ENCODE data around the gene GALNTL6. TPM values are rescaled to one million over a fixed set of nuclear protein-coding genes. Genes with fewer than 3 reads are reported as not detected.

The GALNTL6 gene
- total RNA-seq, 4 donors from 2014 or later, result 0.67 to 0.70 TPM; not detected in 2

DNA sequence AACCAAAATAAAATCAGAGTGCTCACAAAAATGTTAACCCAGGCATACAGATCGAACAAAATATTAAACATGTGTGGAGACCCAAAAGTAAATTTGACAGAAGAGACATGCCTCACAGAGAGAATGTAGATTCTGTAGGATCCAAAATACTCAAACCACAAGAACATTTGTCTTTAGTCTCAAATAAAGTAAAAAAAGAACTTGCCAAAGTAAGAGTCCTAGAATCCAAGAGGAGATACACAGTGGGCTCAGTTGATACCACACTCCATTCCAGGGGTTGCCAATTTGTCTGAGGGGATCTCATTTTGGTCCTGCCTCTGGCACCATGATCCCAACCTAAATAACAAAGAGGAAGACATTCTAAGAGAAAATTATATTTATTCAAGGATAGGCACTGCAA, 316.4 kb downstream of the GALNTL6 start:
- Histone ChIP-seq H3K27ac (no peak overlapping the region), H3K4me1 (no peaks in the 10 kb centered on the region), H3K36me3 (no peaks in the 10 kb centered on the region), H3K27me3 (no peaks in the 10 kb centered on the region), H3K4me3 (no peak overlapping the region), H3K9me3 (no peaks in the 10 kb centered on the region)
- no peak for DNase-seq
- TF ChIP-seq, protein P1, sequence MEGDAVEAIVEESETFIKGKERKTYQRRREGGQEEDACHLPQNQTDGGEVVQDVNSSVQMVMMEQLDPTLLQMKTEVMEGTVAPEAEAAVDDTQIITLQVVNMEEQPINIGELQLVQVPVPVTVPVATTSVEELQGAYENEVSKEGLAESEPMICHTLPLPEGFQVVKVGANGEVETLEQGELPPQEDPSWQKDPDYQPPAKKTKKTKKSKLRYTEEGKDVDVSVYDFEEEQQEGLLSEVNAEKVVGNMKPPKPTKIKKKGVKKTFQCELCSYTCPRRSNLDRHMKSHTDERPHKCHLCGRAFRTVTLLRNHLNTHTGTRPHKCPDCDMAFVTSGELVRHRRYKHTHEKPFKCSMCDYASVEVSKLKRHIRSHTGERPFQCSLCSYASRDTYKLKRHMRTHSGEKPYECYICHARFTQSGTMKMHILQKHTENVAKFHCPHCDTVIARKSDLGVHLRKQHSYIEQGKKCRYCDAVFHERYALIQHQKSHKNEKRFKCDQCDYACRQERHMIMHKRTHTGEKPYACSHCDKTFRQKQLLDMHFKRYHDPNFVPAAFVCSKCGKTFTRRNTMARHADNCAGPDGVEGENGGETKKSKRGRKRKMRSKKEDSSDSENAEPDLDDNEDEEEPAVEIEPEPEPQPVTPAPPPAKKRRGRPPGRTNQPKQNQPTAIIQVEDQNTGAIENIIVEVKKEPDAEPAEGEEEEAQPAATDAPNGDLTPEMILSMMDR (IDR thresholded peaks at IDR 0.05), result no peak
- no peak for TF ChIP-seq POLR2A (IDR thresholded peaks at IDR 0.05)

DNA sequence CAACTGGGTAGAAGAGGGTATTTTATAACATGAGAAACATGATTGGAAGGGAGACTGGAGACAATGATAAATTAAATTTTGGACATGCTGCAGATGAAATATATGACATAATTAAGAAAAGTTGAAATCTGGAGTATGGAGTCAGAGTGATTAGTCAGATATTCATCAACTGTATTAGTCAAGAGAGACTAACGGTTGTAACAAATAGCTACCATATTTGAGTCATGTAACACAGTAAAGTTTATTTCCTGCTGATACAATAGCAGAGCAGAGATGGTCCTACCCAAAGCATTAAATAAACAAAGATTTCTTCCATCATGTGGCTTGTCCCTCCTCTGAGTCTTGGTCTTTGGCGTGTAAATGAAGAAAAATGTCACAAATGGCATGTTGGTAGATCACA, 321.3 kb downstream of the GALNTL6 start:
- no peak for DNase-seq
- no peaks in the 10 kb centered on the region for H3K27me3 ChIP-seq
- no peak overlapping the region for H3K4me3 ChIP-seq
- TF ChIP-seq, protein P1 (IDR thresholded peaks at IDR 0.05), result no peak
- TF ChIP-seq POLR2A (IDR thresholded peaks at IDR 0.05), result no peak
- no peak overlapping the region for H3K27ac ChIP-seq
- H3K36me3 ChIP-seq, result no peaks in the 10 kb centered on the region
- no peaks in the 10 kb centered on the region for H3K4me1 ChIP-seq
- no peaks in the 10 kb centered on the region for H3K9me3 ChIP-seq

- H3K4me3 ChIP-seq, result no peak overlapping the region
- TF ChIP-seq POLR2A (IDR thresholded peaks at IDR 0.05), result no peak
- TF ChIP-seq, protein P1 (IDR thresholded peaks at IDR 0.05), result no peak
- no peaks in the 10 kb centered on the region for H3K27me3 ChIP-seq
- H3K9me3 ChIP-seq, result no peaks in the 10 kb centered on the region
- no peaks in the 10 kb centered on the region for H3K4me1 ChIP-seq
- DNase-seq, result no peak
- no peaks in the 10 kb centered on the region for H3K36me3 ChIP-seq
- H3K27ac ChIP-seq, result no peak overlapping the region
Measured at GRCh38 chr4:172141025-172141424, 327.8 kb downstream of the GALNTL6 start.

- no peak for DNase-seq
- Histone ChIP-seq H3K4me3 (no peak overlapping the region), H3K9me3 (no peaks in the 10 kb centered on the region), H3K27ac (no peak overlapping the region), H3K4me1 (no peaks in the 10 kb centered on the region), H3K27me3 (no peaks in the 10 kb centered on the region), H3K36me3 (no peaks in the 10 kb centered on the region)
- TF ChIP-seq POLR2A (IDR thresholded peaks at IDR 0.05), result no peak
- TF ChIP-seq, protein P1 (IDR thresholded peaks at IDR 0.05), result no peak
Measured at GRCh38 chr4:172142281-172142741, 329.1 kb downstream of the GALNTL6 start.

DNA sequence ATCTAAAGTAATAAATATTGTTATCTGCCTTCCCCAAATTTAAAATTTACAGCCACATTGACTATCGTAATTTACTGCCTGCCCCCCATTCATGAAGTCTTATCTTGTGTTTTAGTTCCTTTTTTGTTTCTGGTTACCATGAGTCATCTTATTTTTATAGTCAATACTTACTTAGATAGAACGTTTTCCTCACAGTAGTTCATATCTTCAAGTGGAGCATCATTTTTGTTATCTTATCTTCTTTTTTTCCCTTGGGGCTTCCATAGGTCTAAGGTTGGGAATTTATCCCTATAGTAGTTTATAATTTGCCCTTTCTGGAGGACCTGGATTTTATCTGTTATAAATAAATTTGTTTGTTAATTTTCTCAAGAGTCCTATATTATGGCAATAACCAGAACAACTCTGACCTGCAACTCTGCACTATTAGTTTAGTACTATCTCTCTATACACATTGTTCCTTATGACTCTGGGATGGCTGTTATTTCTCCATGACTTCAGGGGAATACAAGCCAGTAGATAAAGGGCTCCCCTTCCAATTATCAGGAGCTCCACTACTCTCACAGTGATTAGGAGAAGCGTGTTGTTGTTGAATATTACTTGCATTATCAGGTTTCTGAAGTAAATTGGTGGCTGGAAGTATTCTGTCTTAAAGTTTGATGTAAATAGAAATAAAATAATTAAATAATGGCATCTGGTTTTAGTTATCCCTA, 330.6 kb downstream of the GALNTL6 start:
- no peaks in the 10 kb centered on the region for H3K36me3 ChIP-seq
- no peaks in the 10 kb centered on the region for H3K4me1 ChIP-seq
- no peaks in the 10 kb centered on the region for H3K9me3 ChIP-seq
- TF ChIP-seq POLR2A (IDR thresholded peaks at IDR 0.05), result no peak
- TF ChIP-seq, protein P1 (IDR thresholded peaks at IDR 0.05), result no peak
- DNase-seq, result no peak
- no peak overlapping the region for H3K27ac ChIP-seq
- no peaks in the 10 kb centered on the region for H3K27me3 ChIP-seq
- H3K4me3 ChIP-seq, result no peak overlapping the region

All from Peyer's patch (tissue), 4 donors.